T47D (cell line): ENCODE measurements around the gene TMTC1.

ENCODE experiments used
- DNase-seq, 2 experiments: peaks; one replicate each; pipeline versions ENCODE4 v3.0.0 to v3.0.0-alpha.2; 2011 to 2012; ENCODE audit warnings: low read depth in 1 of 2, low spot score in 1 of 2
- JUND ChIP-seq: IDR thresholded peaks from 2 replicates; pipeline ENCODE4 v1.6.1; 2012; ENCODE audit warnings: low read depth
- in situ Hi-C: cut with HindIII; loops from 2 replicates; pipeline ENCODE4 v1.10.0; 2016; ENCODE audit warnings: low sequenced_read_pairs, low pct_unique_long_range_greater_than_20kb

The TMTC1 gene

GRCh38 chr12:29709496-29710040, 74.2 kb downstream of the TMTC1 start:
- TF ChIP-seq JUND = no peak
- in situ Hi-C loops = no loop called here
- DNase-seq = no peak

- no peak for TF ChIP-seq JUND
- in situ Hi-C loops = no loop called here
- DNase-seq = no peak
Measured at GRCh38 chr12:29709054-29709453, 74.7 kb downstream of the TMTC1 start.

GRCh38 chr12:29707846-29708245, 75.9 kb downstream of the TMTC1 start:
- TF ChIP-seq JUND = no peak
- in situ Hi-C loops = no loop called here
- DNase-seq = no peak

- no peak for TF ChIP-seq JUND
- DNase-seq = no peak
- in situ Hi-C loops = no loop called here
Measured at GRCh38 chr12:29706311-29706710, 77.4 kb downstream of the TMTC1 start.

GRCh38 chr12:29703528-29703927, 80.2 kb downstream of the TMTC1 start:
- TF ChIP-seq JUND = no peak
- no peak for DNase-seq
- in situ Hi-C loops = no loop called here

GRCh38 chr12:29702972-29703371, 80.8 kb downstream of the TMTC1 start:
- DNase-seq = no peak
- in situ Hi-C loops = no loop called here
- no peak for TF ChIP-seq JUND

- in situ Hi-C loops = no loop called here
- DNase-seq = no peak
- TF ChIP-seq JUND = no peak
Measured at GRCh38 chr12:29702222-29702621, 81.5 kb downstream of the TMTC1 start.

- in situ Hi-C loops = no loop called here
- no peak for TF ChIP-seq JUND
Measured at GRCh38 chr12:29700761-29701481, 82.8 kb downstream of the TMTC1 start.

GRCh38 chr12:29698756-29699155, 85.0 kb downstream of the TMTC1 start:
- TF ChIP-seq JUND = no peak
- in situ Hi-C loops = no loop called here
- no peak for DNase-seq

More at GRCh38 chr12:29700761-29701481, 82.8 kb downstream of the TMTC1 start:
- DNase-seq = no peak

- no peak for TF ChIP-seq JUND
Measured at GRCh38 chr12:29695800-29696199, 87.9 kb downstream of the TMTC1 start.

GRCh38 chr12:29695026-29695425, 88.7 kb downstream of the TMTC1 start:
- TF ChIP-seq JUND = no peak
- in situ Hi-C loops = no loop called here
- DNase-seq = no peak

More at GRCh38 chr12:29695800-29696199, 87.9 kb downstream of the TMTC1 start:
- in situ Hi-C loops = no loop called here
- DNase-seq = no peak

GRCh38 chr12:29694002-29694401, 89.7 kb downstream of the TMTC1 start:
- no peak for DNase-seq
- TF ChIP-seq JUND = no peak
- in situ Hi-C loops = no loop called here

- no peak for DNase-seq
- in situ Hi-C loops = no loop called here
- TF ChIP-seq JUND = no peak
Measured at GRCh38 chr12:29692237-29692636, 91.5 kb downstream of the TMTC1 start.
